Pancreas (tissue), 10 donors: ENCODE measurements around the gene GRB10. TPM values are rescaled to one million over a fixed set of nuclear protein-coding genes. Genes with fewer than 3 reads are reported as not detected.
"Not testable (repeated sequence)": the region's sequence is repeated elsewhere in the genome, so short reads cannot be mapped to it uniquely, and the experiment has no call there.

Experiments
- ATAC-seq, 4 donors: fragments of 200-7000 bp; cut with Tn5 transposase; one replicate each; pipeline versions ENCODE4 v1.8.0 to v1.9.1; 2020; ENCODE audit warnings: mild to moderate bottlenecking in 4 of 4, moderate library complexity in 4 of 4
- DNase-seq, 6 donors: peaks; one replicate each; pipeline ENCODE4 v3.0.0-alpha.2; 2020
- FAIRE-seq: peaks from 2 replicates; lab custom pipeline; 2012; peaks lifted over from hg19 to GRCh38; lab: Jason Lieb, UNC
- H3K27ac ChIP-seq, 4 donors: fragments of 200-600 bp; sonication (generic); 1 replicate in 3 of 4; 2 replicates in 1 of 4; pipeline versions ENCODE4 v1.5.0 to v1.8.0; 2020
- H3K27me3 ChIP-seq, 4 donors: fragments of 200-600 bp; one replicate each; pipeline ENCODE4 v1.8.0; 2021
- H3K36me3 ChIP-seq, 3 donors: fragments of 200-600 bp; sonication (generic) in 1 of 3; one replicate each; pipeline versions ENCODE4 v1.5.0 to v1.8.0; 2020 to 2021
- H3K4me1 ChIP-seq, 3 donors: fragments of 200-600 bp; one replicate each; pipeline ENCODE4 v1.8.0; 2021
- H3K4me3 ChIP-seq, 4 donors: fragments of 200-600 bp; sonication (generic) in 2 of 4; one replicate each; pipeline versions ENCODE4 v1.5.0 to v1.8.0; 2020 to 2021
- H3K9me3 ChIP-seq, 4 donors: fragments of 200-600 bp; one replicate each; pipeline ENCODE4 v1.8.0; 2021
- CTCF ChIP-seq, 4 donors: fragments of 200-600 bp; sonication (generic) in 3 of 4; IDR thresholded peaks; one replicate each; pipeline versions ENCODE4 v1.5.0 to v1.8.0; 2021; ENCODE audit warnings: antibody characterized with exemption in 4 of 4
- WGBS, 2 donors: extraction: QIAGEN DNeasy Blood & Tissue Kit; methylation state at CpG; one replicate each; pipeline ENCODE4 v1.1.7; 2013; 5-methylcytosine and 5-hydroxymethylcytosine counted together
- intact Hi-C, 3 donors: fragments of 100-400 bp; cut with DNase I; formaldehyde crosslinking; loops; one replicate each; pipeline versions ENCODE4 v1.11.1 to v1.14.2; 2022
- polyA plus RNA-seq, 2 donors: library from polyadenylated mRNA; stranded (reverse); fragments of 200-250 nt; gene quantifications; one replicate each; pipeline ENCODE4 v1.2.3, GENCODE V29; 2013
- total RNA-seq, 6 donors: library from RNA; stranded (reverse); fragmentation: NEBNext Ultra II Directional in 4 of 6; extraction: Animal tissue kit (Norgen Biotek cat#: 25700) in 4 of 6; gene quantifications; one replicate each; pipeline versions ENCODE4 v1.2.1 to v1.2.4, GENCODE V29; 2021 to 2023
- donor health status: healthy with polysubstance abuse.
- donor health status: DM: no; HTN: no; CAD: no; lungs with moderate emphysema.
- donor health status: DM: no; HTN: no; CAD: no.
- donor health status: control.
- donor health status: control.
- donor health status: Bipolar disorder and iron deficiency.
- donor health status: DM: yes; HTN: yes; CAD: no.
- donor health status: DM: no; HTN: no; CAD: no.
- donor health status: DM: no; HTN: no; CAD: no.
- donor health status: DM: yes; HTN: yes; CAD: no.

The GRB10 gene
- total and polyA plus RNA-seq, 8 donors: 69.9 to 199 (median 133) TPM

GRCh38 chr7:50552921-50553320, 229.8 kb downstream of the GRB10 start:
- FAIRE-seq: no peak
- DNase-seq: peak in 4 of 6 donors; percentile 31 to 59 (median 46)
- 32 to 34% methylated on average over 4 of the region's 4 CpGs for WGBS, 2 donors
- Histone ChIP-seq H3K4me1 (peaks cover 7 to 20% (median 14%) of the 10 kb centered on the region in 3 donors), H3K27ac (no peak overlapping the region), H3K9me3 (no peaks in the 10 kb centered on the region), H3K36me3 (no peaks in the 10 kb centered on the region), H3K4me3 (no peak overlapping the region), H3K27me3 (no peaks in the 10 kb centered on the region)
- peak; percentile 66 to 86 (median 73) for ATAC-seq
- intact Hi-C loops: no loop called here
- no peak for TF ChIP-seq CTCF (IDR thresholded peaks at IDR 0.05)

GRCh38 chr7:50552139-50552538, 230.6 kb downstream of the GRB10 start:
- TF ChIP-seq CTCF (IDR thresholded peaks at IDR 0.05): no peak
- DNase-seq (peak in 4 of 6 donors; percentile 38 to 71 (median 58)), FAIRE-seq (no peak), ATAC-seq (peak; percentile 97 to 99 (median 98))
- Histone ChIP-seq H3K9me3 (no peaks in the 10 kb centered on the region), H3K36me3 (no peaks in the 10 kb centered on the region), H3K4me1 (peaks cover 7 to 20% (median 14%) of the 10 kb centered on the region in 3 donors), H3K4me3 (no peak overlapping the region), H3K27me3 (no peaks in the 10 kb centered on the region), H3K27ac (peak overlapping the region in 3 of 4 donors; percentile 28 to 64 (median 45))
- intact Hi-C loops: no loop called here
- WGBS, 2 donors: 30 to 40% methylated on average over 4 of the region's 4 CpGs

GRCh38 chr7:50545613-50546012, 237.1 kb downstream of the GRB10 start:
- H3K27me3 ChIP-seq, H3K36me3 ChIP-seq, FAIRE-seq, intact Hi-C loops, H3K4me3 ChIP-seq, H3K4me1 ChIP-seq, ATAC-seq, H3K27ac ChIP-seq, DNase-seq, H3K9me3 ChIP-seq: not testable (repeated sequence)
- 94 to 96% methylated on average over 4 of the region's 4 CpGs for WGBS, 2 donors

GRCh38 chr7:50544992-50545391, 237.7 kb downstream of the GRB10 start:
- no peak for TF ChIP-seq CTCF (IDR thresholded peaks at IDR 0.05)
- no peak for ATAC-seq
- no peaks in the 10 kb centered on the region for H3K4me1 ChIP-seq
- no peaks in the 10 kb centered on the region for H3K36me3 ChIP-seq
- intact Hi-C loops: no loop called here
- no peak for FAIRE-seq
- no peak overlapping the region for H3K27ac ChIP-seq
- 83 to 85% methylated on average over 6 of the region's 6 CpGs for WGBS, 2 donors
- no peak for DNase-seq
- no peaks in the 10 kb centered on the region for H3K9me3 ChIP-seq
- H3K27me3 ChIP-seq: no peaks in the 10 kb centered on the region
- H3K4me3 ChIP-seq: no peak overlapping the region

GRCh38 chr7:50543776-50544442, 238.8 kb downstream of the GRB10 start:
- Histone ChIP-seq H3K9me3 (no peaks in the 10 kb centered on the region), H3K27ac (no peak overlapping the region), H3K4me3 (no peak overlapping the region), H3K36me3 (no peaks in the 10 kb centered on the region), H3K4me1 (no peaks in the 10 kb centered on the region), H3K27me3 (no peaks in the 10 kb centered on the region)
- DNase-seq: no peak
- FAIRE-seq: no peak
- 89 to 90% methylated on average over 18 of the region's 18 CpGs for WGBS, 2 donors
- ATAC-seq: no peak
- TF ChIP-seq CTCF (IDR thresholded peaks at IDR 0.05): no peak
- intact Hi-C loops: no loop called here
